B cell (primary cell): ENCODE results near the gene AQP3.

Experiments used
- CTCF ChIP-seq: fragments of 200-600 bp; IDR thresholded peaks from one replicate; pipeline ENCODE4 v1.8.0; 2022; ENCODE audit warnings: antibody characterized with exemption, mild to moderate bottlenecking
- EZH2 ChIP-seq: IDR thresholded peaks from 2 replicates; pipeline ENCODE4 v1.6.1; 2012; ENCODE audit warnings: borderline replicate concordance, low read depth, mild to moderate bottlenecking, moderate library complexity, low read length; ENCODE audit not compliant: insufficient read depth, poor library complexity, severe bottlenecking

DNA sequence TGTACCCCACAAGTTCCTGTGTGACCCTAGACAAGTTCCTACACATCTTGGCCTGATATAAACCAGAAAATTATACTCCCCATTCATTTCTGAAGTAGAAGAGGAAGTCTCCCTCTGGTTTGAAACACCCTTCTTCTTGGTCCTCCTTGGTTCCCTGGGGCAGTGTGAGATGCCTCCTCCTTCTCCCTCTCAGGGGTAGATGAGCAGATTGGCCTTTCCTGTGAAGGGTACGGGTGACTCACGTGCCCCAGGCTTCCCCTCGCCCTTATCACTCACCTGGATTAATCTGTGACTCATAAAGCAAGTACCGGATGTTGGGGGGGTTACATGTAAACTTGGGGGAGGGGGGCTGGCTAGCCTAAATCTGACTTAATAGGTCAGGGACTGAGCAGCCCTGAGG, 11.1 kb upstream of the AQP3 start:
- TF ChIP-seq CTCF, result no peak
- TF ChIP-seq EZH2, result no peak
